NB4 (cell line): ENCODE measurements around the gene FAM161B.
"Not testable (repeated sequence)": the region's sequence is repeated elsewhere in the genome, so short reads cannot be mapped to it uniquely, and the experiment has no call there.

ENCODE experiments used
- DNase-seq: peaks from one replicate; pipeline ENCODE4 v3.0.0; 2010; ENCODE audit warnings: low read depth
- H3K4me3 ChIP-seq: one replicate; pipeline ENCODE4 v1.5.1; 2011; ENCODE audit warnings: mild to moderate bottlenecking, low read depth, low read length, moderate library complexity
- MYC ChIP-seq: IDR thresholded peaks from 2 replicates; pipeline ENCODE4 v1.6.1; 2011; ENCODE audit warnings: low read depth, low read length
- POLR2A ChIP-seq: IDR thresholded peaks from 2 replicates; pipeline ENCODE4 v1.6.1; 2011; ENCODE audit warnings: mild to moderate bottlenecking; ENCODE audit not compliant: insufficient read length; ENCODE audit errors: extremely low read depth
- TF ChIP-seq, protein P1 (sequence below): IDR thresholded peaks from 2 replicates; pipeline ENCODE4 v1.6.1; 2011; ENCODE audit warnings: low read depth, low read length
- TF ChIP-seq, protein P2 (sequence below): IDR thresholded peaks from one replicate; pipeline ENCODE4 v1.5.1; 2012; ENCODE audit warnings: low read depth, low read length

The FAM161B gene

GRCh38 chr14:73936548-73936947, 13.3 kb downstream of the FAM161B start:
- TF ChIP-seq POLR2A: no peak
- TF ChIP-seq MYC: no peak
- TF ChIP-seq, protein P1, sequence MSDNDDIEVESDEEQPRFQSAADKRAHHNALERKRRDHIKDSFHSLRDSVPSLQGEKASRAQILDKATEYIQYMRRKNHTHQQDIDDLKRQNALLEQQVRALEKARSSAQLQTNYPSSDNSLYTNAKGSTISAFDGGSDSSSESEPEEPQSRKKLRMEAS: no peak
- TF ChIP-seq, protein P2, sequence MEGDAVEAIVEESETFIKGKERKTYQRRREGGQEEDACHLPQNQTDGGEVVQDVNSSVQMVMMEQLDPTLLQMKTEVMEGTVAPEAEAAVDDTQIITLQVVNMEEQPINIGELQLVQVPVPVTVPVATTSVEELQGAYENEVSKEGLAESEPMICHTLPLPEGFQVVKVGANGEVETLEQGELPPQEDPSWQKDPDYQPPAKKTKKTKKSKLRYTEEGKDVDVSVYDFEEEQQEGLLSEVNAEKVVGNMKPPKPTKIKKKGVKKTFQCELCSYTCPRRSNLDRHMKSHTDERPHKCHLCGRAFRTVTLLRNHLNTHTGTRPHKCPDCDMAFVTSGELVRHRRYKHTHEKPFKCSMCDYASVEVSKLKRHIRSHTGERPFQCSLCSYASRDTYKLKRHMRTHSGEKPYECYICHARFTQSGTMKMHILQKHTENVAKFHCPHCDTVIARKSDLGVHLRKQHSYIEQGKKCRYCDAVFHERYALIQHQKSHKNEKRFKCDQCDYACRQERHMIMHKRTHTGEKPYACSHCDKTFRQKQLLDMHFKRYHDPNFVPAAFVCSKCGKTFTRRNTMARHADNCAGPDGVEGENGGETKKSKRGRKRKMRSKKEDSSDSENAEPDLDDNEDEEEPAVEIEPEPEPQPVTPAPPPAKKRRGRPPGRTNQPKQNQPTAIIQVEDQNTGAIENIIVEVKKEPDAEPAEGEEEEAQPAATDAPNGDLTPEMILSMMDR: no peak
- DNase-seq: no peak
- no peak overlapping the region for H3K4me3 ChIP-seq

GRCh38 chr14:73935666-73936065, 14.2 kb downstream of the FAM161B start:
- no peak overlapping the region for H3K4me3 ChIP-seq
- DNase-seq: no peak
- TF ChIP-seq, protein P2: no peak
- no peak for TF ChIP-seq MYC
- TF ChIP-seq POLR2A: no peak
- TF ChIP-seq, protein P1: no peak

DNA sequence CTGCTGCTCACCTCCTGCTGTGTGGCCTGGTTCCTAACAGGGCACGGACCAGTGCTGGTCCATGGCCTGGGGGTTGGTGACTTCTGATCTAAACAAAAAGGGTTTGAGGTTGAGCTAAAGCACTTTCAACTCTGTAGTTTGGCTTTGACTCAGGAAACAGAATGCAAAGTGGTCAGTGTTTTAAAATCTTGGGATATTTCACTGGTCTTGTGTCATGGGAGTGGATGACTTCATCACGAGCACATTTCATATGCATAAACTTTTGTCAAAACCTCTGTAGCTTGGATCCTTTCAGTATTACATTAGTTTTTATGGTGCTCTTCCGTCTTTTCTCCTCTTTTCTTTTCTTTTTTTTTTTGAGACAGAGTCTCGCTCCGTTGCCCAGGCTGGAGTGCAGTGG, 25.6 kb downstream of the FAM161B start:
- DNase-seq: no peak
- no peak overlapping the region for H3K4me3 ChIP-seq
- TF ChIP-seq MYC (no peak), POLR2A (no peak)
- TF ChIP-seq, protein P1: no peak
- TF ChIP-seq, protein P2: no peak

DNA sequence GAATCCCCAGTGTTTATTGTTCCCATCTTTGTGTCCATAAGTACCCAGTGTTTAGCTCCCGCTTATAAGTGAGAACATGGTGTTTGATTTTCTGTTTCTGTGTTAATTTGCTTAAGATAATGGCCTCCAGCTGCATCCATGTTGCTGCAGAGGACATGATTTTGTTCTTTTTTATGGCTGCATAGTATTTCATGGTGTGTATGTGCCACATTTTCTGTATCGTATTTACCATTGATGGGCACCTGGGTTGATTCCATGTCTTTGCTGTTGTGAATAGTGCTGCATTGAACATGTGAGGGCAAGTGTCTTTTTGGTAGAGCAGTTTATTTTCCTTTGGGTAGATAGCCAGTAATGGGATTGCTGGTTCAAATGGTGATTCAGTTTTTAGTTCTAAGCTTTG, 30.4 kb downstream of the FAM161B start:
- DNase-seq, H3K4me3 ChIP-seq: not testable (repeated sequence)

GRCh38 chr14:73916324-73916723, 33.6 kb downstream of the FAM161B start:
- no peak for DNase-seq
- H3K4me3 ChIP-seq: no peak overlapping the region
- TF ChIP-seq POLR2A: no peak
- TF ChIP-seq, protein P1: no peak

DNA sequence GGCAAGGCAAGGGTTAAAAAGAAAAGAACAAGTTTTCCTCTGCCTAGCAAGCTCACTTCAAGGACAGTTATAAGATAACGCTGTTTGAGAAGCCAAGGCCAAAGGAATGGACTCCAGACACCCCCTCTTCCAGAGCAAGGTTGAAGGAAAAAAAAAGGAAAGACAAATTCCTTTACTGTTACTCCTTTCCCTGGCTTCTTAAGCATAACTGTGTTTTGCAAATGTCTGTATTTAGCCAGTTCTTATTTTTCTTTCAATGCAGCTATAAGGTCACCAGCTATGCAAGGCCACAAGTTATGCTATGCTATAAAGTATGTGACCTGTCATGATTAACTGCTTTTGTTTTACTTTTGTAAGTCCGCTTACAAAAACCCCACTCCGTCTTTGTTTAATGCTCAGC, 36.6 kb downstream of the FAM161B start:
- DNase-seq: no peak
- TF ChIP-seq MYC (no peak), POLR2A (no peak)
- TF ChIP-seq, protein P1: no peak
- TF ChIP-seq, protein P2: no peak
- no peak overlapping the region for H3K4me3 ChIP-seq

DNA sequence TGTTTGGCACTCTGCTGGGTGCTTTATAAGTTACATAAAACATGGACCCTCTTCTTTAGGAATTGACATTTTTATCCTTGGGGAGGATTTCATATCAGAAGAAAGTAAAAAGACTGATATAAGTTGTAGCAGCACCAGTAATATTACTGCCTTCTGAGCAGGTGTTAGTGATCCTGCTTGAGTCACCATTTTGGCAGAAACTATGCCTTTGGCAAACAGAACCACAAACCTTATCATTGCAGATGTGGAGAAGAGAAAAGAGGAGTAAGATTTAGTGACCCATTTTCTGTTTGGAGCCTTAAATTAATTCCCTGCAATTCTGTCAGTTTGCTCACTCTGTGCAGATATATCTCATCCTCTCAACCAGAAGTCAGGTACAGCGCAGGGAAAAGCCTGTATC, 40.2 kb downstream of the FAM161B start:
- DNase-seq: no peak
- H3K4me3 ChIP-seq: no peak overlapping the region
- TF ChIP-seq, protein P2: no peak
- no peak for TF ChIP-seq MYC
- TF ChIP-seq, protein P1: no peak
- TF ChIP-seq POLR2A: no peak
